ENCODE measurements around the gene RASL10A. TPM values are rescaled to one million over a fixed set of nuclear protein-coding genes. Genes with fewer than 3 reads are reported as not detected.

Gene RASL10A, protein sequence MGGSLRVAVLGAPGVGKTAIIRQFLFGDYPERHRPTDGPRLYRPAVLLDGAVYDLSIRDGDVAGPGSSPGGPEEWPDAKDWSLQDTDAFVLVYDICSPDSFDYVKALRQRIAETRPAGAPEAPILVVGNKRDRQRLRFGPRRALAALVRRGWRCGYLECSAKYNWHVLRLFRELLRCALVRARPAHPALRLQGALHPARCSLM
- total RNA-seq (2022; extraction: Qiagen RNA extraction) = 0.34 to 0.87 TPM (median 0.54 TPM) in 4 of 5 replicates, not detected in the other

DNA sequence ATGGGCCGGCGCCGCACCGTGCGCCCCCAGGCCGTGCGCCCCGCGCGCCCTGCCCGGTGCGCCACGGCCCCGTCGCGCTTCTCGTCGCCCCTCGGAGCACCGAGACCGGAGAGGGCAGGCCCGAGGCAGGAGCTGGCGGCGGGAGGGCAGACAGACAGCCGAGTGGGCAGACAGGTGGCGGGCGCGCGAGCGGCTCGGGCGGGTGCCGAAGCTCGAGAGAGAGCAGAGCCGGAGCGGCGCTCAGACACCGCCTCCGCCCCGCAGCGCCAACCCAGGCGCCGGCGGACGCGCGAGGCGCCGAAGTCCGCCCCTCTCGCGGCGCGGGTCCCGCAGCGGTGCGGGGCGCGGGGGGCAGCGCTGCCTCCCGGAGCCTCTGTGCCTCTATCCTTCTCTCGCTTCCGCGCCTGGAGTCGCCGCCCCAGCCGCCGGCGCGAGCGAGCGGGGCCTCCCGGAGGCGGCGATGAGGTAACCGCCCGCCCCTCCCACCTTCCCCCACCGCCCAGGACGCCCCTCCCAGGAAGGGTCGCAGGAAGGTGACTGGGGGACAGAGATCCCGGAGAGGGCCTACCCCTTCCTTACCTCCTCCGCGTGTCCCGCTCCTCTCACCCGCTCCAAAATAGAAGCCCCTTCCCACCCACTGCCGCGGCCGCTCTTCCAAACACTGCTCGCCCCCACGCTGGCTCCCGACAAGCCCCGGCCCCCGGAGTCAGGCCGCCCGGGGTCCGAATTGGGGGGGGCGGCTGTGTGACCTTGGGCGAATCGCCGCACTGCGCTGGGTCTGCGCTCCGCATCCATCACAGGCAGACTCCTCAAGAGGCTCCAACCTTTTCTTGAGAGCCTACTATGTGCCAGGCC lies at the start of gene RASL10A:
Gene RASL10A (minus strand): TSS at position 412 of the 855 bp plus-strand sequence. CDS start 451 bp downstream, outside the sequence.

DNA sequence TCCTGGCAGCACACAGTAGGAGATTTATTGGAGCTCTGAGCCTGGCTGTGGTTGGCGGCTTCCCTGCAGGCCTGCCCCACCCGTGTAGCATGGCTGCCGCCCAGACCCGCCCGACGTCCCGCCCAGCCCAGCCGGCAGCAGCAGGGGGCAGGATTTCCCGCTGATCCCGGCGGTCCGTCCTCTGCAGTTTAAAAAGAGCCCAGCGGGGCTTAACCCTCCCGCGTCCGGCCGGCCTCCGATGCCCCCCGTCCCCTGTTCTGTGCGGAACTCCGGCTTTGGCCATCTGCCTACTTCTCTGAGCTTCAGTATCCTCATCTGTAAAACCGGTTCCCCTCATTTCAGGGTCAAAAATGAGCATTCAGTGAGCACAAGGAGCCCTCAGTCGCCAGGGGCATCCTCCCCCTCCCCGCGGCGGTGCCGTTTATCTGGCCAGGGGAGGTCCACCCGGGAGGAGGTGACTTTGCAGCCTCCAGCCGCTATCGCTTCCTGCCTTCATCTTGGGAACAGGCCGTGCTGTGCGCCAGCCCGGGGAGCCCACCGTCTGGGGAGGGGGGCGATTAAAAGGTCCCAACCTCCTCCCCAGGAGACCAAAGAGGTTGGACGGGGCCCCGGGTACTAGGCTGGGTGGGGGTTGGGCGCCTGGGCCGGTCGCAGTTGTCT lies 9.2 kb downstream of the RASL10A start, which contains the start of gene GAS2L1:
Gene GAS2L1 (plus strand): TSS at position 476 of the 660 bp plus-strand sequence. CDS start 1,456 bp downstream, outside the sequence.

DNA sequence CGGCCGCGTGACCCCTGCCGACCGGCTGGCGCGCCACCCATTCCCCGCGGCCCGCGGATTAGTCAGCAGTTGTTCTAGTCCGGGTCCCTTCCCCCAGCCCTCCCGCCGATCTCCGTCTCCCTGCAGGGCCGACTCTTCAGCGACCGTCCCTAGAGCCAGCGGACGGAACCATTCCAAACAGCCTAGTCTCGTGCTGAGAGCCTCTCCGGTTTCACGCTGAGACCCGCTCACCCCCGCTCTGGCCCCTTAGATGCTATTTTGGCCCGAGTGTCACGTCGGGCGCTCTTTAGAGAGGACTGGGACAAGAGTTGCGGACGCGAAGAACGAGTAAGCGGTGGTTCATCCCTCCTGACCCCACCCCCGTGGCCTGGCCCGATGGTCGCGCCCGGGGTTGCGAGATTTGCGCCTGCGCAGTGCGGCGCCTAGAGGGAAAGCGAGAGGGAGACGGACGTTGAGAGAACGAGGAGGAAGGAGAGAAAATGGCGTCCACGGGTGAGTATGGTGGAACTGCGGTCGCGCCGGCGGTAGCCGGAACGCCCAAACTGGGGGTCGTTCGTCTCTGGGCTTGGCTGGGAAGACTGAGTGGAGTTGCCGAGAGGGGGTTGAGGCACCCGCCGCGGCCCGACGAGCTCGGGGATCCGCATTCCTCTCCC lies 47.5 kb downstream of the RASL10A start, which contains the start of the genes EWSR1 and RHBDD3:
Gene EWSR1 (plus strand): TSS at position 411 of the 653 bp plus-strand sequence. CDS start 69 bp downstream, at position 480.
Gene RHBDD3 (minus strand): TSS at position 124 of the 653 bp plus-strand sequence. CDS start 2,355 bp downstream, outside the sequence.

Other genes starting within 250 kb of the RASL10A start
- gene KREMEN1, start 242.7 kb downstream of the RASL10A start, total RNA-seq (2022; extraction: Qiagen RNA extraction) = 3.5 to 4.7 TPM (median 4.2 TPM) in 5 replicates
- gene EMID1, start 109.8 kb downstream of the RASL10A start, total RNA-seq (2022; extraction: Qiagen RNA extraction) = 0.29 to 0.40 TPM (median 0.36 TPM) in 5 replicates
- gene RHBDD3, start 47.7 kb downstream of the RASL10A start, total RNA-seq (2022; extraction: Qiagen RNA extraction) = 19.1 to 31.8 TPM (median 26.2 TPM) in 5 replicates
- 207 to 231 TPM (median 215 TPM) in 5 replicates for gene EWSR1, start 47.4 kb downstream of the RASL10A start, total RNA-seq (2022; extraction: Qiagen RNA extraction)
- gene GAS2L1, start 9.0 kb downstream of the RASL10A start, total RNA-seq (2022; extraction: Qiagen RNA extraction) = 23.5 to 38.2 TPM (median 34.7 TPM) in 5 replicates
- 21.8 to 27.4 TPM (median 26.3 TPM) in 5 replicates for gene AP1B1, start 72.9 kb upstream of the RASL10A start, total RNA-seq (2022; extraction: Qiagen RNA extraction)
- not detected in 5 replicates for gene RFPL1, start 122.9 kb upstream of the RASL10A start, total RNA-seq (2022; extraction: Qiagen RNA extraction)
- 0.03 to 0.16 TPM (median 0.09 TPM) in 5 replicates for gene NEFH, start 164.5 kb upstream of the RASL10A start, total RNA-seq (2022; extraction: Qiagen RNA extraction)
- 27.3 to 34.6 TPM (median 32.0 TPM) in 5 replicates for gene THOC5, start 238.1 kb upstream of the RASL10A start, total RNA-seq (2022; extraction: Qiagen RNA extraction)